ENCODE data around the gene CCDC78. TPM values are rescaled to one million over a fixed set of nuclear protein-coding genes. Genes with fewer than 3 reads are reported as not detected.

CCDC78 gene
- total RNA-seq, 1 experiment from 2014 or later = 22.9 TPM

- CTCF ChIA-PET = no interaction called here
- BruUV-seq (replicated peaks) = no TSS peak
- H3K4me3 ChIP-seq (replicated peaks in 1 of 2; ENCODE audit: low read depth in 1 of 2, low read length in 2 of 2) = no peak overlapping the region
- no peak for TF ChIP-seq RAD21 (IDR thresholded peaks at IDR 0.05; ENCODE audit: low read depth)
- no peak for TF ChIP-seq SP1 (IDR thresholded peaks at IDR 0.05; ENCODE audit: low read depth)
- TF ChIP-seq EZH2phosphoT487 (IDR thresholded peaks at IDR 0.05; ENCODE audit: borderline replicate concordance) = no peak
- no peak for TF ChIP-seq MAX (IDR thresholded peaks at IDR 0.05)
- no peak for TF ChIP-seq POLR2A (IDR thresholded peaks at IDR 0.05; ENCODE audit: borderline replicate concordance, extremely low read depth, insufficient read depth, insufficient read length)
- TF ChIP-seq SIN3A (IDR thresholded peaks at IDR 0.05; ENCODE audit: low read depth) = no peak
- TF ChIP-seq TCF7L2 (IDR thresholded peaks at IDR 0.05; ENCODE audit: borderline replicate concordance, extremely low read depth, insufficient read depth, insufficient read length) = no peak
- TF ChIP-seq, protein P1, sequence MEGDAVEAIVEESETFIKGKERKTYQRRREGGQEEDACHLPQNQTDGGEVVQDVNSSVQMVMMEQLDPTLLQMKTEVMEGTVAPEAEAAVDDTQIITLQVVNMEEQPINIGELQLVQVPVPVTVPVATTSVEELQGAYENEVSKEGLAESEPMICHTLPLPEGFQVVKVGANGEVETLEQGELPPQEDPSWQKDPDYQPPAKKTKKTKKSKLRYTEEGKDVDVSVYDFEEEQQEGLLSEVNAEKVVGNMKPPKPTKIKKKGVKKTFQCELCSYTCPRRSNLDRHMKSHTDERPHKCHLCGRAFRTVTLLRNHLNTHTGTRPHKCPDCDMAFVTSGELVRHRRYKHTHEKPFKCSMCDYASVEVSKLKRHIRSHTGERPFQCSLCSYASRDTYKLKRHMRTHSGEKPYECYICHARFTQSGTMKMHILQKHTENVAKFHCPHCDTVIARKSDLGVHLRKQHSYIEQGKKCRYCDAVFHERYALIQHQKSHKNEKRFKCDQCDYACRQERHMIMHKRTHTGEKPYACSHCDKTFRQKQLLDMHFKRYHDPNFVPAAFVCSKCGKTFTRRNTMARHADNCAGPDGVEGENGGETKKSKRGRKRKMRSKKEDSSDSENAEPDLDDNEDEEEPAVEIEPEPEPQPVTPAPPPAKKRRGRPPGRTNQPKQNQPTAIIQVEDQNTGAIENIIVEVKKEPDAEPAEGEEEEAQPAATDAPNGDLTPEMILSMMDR (IDR thresholded peaks at IDR 0.05 in 2 of 3, conservative IDR thresholded peaks at IDR 0.05 in 1 of 3; ENCODE audit: borderline replicate concordance in 1 of 3, insufficient read depth in 1 of 3, low read depth in 2 of 3, low read length in 2 of 3) = no peak
- no peak for TF ChIP-seq YY1 (IDR thresholded peaks at IDR 0.05; ENCODE audit: extremely low read depth, insufficient replicate concordance, low read depth, low read length)
- no peak for TF ChIP-seq SRF (IDR thresholded peaks at IDR 0.05; ENCODE audit: low read depth)
- TF ChIP-seq ZNF274 (IDR thresholded peaks at IDR 0.05; ENCODE audit: low read depth, low read length) = no peak
- no peaks in the 10 kb centered on the region for H3K9me3 ChIP-seq (ENCODE audit: control insufficient read depth in 1 of 2, insufficient read depth in 1 of 2, low read depth in 1 of 2, low read length in 2 of 2)
- intact Hi-C loops (cut with micrococcal nuclease) = no loop called here
- no peaks in the 10 kb centered on the region; a peak in 2 of 4 replicates for H3K36me3 ChIP-seq (ENCODE audit: control insufficient read depth in 1 of 2, insufficient read depth in 2 of 2, low read length in 2 of 2)
- no peaks in the 10 kb centered on the region for H3K27me3 ChIP-seq (ENCODE audit: insufficient read depth, low read length)
- DNase-seq (ENCODE audit: low read depth, low spot score) (no peak), ATAC-seq (no peak)
- no peaks in the 10 kb centered on the region for H3K9me2 ChIP-seq (ENCODE audit: insufficient read depth)
- H3K27ac ChIP-seq (ENCODE audit: low read depth, low read length) = no peak overlapping the region
- peaks cover 38% of the 10 kb centered on the region for H3K79me2 ChIP-seq (ENCODE audit: insufficient read depth, low read length)
- H3K4me1 ChIP-seq (ENCODE audit: control insufficient read depth in 1 of 2, insufficient read depth in 2 of 2, low read length in 2 of 2) = peaks cover 5 to 19% of the 10 kb centered on the region in 2 experiments
- H4K20me1 ChIP-seq (ENCODE audit: insufficient read depth) = no peaks in the 10 kb centered on the region
- no peak overlapping the region for H2AFZ ChIP-seq (ENCODE audit: low read depth, low read length, poor library complexity, severe bottlenecking)
- RAD21 ChIA-PET (ENCODE audit: low non-redundant PET in 1 of 2, low total read pairs in 2 of 2, uncharacterized antibody in 2 of 2, unreplicated experiment in 2 of 2) = no interaction called here
- H3K4me2 ChIP-seq (ENCODE audit: low read length) = no peak overlapping the region
- POLR2A ChIA-PET = interaction anchor here (0.6 kb wide), 1 partner anchor 58 kb away, joined by 4 read pairs; no protein-coding TSS in a partner anchor
- no peak overlapping the region for H3K9ac ChIP-seq (ENCODE audit: low read length)
These were observed 25.3 kb downstream of the CCDC78 start for GRCh38 chr16:700684-701584.

Data from HCT116 (cell line).